T follicular helper cell (primary cell): ENCODE data around the gene PCGF3.
"Not testable (repeated sequence)": the region's sequence is repeated elsewhere in the genome, so short reads cannot be mapped to it uniquely, and the experiment has no call there.

Source experiments
- DNase-seq: peaks from one replicate; pipeline ENCODE4 v3.0.0-alpha.2; 2020; ENCODE audit warnings: low read depth

PCGF3 gene

DNA sequence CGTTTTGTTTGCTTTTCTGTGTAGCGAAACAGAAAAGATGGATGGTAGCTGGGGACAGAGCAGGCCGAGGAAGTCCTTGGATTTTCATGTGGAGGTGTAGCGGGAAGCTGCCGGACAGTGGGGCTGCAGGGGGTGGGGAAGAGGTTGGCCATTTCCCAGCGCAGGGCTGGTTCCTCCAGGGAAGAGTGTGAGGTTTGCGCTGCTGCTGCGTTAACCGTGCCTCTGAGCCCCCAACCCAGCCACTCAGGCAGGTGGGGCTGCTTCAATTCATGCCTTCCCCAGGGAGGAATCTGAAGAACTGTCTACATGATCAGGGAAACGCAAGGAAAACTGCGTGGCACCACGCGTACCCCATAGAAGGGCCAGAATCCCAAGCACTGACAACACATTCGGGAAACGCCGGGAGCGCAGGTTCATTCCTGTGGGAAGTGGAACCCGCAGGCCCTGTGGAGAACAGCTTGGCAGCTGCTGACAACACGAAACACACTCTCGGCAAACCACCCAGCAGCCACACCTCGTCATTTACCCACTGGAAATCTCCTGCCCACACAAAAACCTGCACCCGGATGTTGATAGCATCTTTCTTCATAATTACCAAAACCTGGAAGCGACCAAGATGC is 57.7 kb downstream of the PCGF3 start:
- DNase-seq, result no peak

DNA sequence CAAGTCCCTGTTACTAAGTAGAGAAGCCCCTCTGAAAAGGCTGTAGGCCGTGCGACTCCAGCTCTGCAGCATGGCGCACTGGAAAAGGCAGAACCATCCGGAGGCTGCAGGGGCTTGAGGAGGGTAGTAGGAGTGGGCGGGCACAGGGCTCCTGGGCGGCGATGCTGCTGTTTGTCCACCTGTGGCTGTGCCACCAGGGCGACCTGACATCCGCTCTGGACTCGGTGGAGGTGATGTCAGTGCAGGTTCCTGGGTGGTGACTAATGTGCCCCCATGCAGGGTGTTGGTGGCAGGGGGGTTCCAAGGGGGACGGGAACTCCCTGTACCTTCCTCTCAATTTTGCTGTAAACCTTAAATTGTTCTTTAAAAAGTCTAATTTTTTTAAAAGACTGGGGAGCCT is 58.3 kb downstream of the PCGF3 start:
- no peak for DNase-seq

DNA sequence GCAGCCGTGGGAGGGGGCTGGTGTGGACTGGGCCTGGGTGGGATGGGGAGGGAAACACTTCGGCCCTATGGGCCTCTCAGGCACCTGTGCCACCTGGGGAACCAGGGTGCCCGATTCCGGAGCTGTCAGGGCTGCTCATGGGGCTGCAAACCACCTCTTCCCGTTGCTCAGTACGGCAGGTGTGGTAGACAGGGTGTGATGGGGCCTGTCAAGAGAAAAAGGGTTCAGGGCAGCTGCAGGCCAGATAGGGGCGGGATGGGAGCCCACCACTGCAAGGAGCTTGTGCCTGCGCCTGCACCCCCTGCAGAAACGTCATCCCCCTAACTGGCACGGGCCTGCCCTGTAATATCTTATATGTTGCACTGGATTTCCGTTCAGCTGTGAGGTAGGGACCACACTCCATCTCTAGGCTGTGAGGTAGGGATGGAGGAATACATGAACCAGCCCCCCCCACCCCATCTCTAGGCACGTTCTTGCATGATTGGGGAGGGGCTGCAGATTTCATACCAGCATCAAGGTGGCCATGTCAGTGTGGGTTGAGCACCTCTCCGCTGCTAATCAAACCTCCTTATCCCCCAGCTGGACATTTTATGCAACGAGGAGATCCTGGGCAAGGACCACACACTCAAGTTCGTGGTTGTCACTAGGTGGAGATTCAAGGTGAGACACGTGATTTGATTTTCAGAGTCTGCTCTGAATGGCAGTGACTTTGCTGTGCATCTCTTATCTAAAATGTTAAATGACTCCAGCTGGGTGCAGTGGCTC is 59.0 kb downstream of the PCGF3 start:
- no peak for DNase-seq

DNA sequence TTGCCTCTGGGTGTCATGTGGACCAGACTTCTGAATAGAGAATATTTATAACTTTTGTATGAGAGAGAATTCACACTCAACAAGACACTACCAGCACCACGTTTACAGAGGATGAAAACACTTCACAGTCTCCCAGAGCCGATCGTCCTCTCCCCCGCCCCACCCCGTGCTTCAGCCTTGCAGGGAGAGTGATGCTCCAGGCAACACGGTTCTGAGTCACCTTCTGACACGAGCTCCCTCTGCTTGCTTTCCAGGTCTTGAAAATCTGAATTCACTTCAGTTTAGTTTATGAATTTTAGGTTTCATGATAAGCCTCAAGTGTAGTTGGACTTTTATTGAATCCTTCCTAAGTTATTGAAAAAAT is 60.5 kb downstream of the PCGF3 start:
- DNase-seq, result no peak

DNA sequence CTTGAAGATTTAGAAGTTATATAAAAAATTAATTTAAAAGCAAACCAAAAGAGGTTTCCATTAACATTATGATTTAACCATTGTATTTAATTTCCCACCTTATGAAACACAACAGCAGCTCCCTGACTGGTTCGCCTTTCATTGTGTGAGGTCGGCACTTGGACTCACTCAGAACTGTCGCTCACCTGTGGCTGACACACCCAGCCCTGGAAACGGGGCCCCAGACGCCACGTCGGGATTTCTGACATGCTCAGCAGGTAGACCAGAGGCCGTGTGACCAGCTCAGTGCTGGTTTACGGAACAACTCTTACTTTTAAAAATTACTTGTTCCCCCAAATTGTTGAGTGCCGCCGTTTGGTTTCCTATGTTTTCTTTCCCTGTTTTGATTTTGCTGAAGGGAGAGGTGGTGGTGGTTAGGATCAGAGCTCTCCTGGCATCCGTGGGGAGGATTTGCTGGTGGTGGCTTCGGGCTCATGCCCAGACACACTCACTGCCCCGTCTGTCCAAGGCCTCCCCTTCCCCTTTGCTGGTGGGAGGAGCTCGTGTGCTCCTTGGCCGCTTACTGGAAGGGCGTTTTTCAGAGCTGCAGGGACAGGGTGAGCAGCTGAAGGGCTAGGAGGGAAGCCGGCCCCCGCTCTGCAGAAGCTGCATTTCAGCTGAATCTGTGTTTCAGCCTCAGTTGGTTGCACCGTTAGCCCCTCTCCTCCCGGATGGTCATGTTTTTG is 61.1 kb downstream of the PCGF3 start:
- no peak for DNase-seq

DNA sequence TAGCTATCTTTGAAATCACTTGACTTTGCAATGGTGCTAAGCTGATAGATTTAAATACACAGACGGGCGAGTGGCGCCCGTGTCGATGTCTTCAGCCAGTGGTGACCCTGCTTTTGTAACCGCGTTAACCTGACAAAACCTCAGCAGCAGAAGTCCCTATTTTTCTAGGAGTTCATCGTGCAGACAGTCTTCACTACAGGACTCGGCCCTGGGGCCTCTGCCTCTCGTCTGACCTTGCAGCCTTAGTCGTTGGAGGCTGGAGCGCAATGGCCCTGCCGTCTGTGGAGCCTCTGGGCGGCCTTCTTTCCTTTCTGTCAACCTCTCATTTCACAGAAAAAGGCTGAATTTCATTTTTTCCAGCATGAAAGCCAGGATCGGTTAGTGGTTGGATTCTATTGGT is 62.4 kb downstream of the PCGF3 start:
- no peak for DNase-seq

DNA sequence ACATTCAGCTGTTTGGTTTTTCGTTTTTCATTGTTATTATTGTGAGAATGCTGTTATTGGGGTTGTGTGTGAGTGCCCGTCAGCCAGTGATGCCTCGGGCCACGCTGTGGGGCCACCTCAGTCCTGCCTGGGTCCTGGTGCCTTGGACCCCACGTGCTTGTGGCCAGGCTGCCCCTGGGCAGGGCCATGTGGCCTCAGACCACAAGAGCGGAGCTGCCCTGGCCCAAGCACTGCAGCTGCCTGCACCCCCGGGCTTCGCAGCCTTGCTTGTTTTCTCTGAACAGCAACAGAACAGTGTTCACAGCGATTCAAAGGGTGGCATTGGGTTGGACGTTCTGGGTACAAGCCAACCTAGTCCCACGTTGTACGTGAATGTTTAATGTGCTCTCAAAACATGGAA is 63.4 kb downstream of the PCGF3 start:
- no peak for DNase-seq

DNA sequence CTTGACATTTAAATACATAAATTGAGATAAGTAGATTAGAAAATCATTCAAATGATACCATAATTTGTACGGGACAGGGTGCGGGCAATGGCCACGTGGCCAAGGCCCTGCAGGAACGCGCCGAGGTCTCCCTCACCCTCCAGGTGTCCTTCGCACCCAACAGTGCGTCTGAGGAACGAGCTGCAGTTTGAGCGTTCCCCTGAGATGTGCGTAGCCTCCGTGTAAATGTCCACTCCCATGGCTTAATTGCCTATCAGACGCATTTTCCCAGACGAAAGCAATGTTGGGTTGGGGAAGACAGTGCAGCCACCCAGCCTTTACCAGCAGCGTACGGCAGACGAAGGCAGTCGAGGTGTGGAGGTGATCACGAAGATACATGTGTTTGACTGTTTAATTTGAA is 63.9 kb downstream of the PCGF3 start:
- DNase-seq, result no peak

DNA sequence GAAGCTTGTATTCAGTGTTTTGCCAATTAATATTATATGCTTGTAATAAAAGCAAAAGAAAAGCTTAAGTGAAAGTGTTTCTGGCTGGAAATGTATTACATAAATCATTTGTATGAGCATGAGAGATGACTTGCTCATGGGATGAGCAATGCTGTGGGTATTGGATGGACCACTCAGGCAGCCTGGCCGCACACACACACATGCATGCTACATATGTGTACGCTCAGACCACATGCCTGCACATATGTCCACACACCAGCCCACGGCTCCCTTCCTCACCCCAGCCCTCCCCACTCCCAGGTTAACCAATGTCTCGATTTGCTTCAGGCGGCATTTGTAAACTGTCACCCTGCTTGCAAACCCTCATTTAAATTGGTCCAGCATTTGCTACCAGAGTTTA is 64.4 kb downstream of the PCGF3 start:
- DNase-seq, result no peak

DNA sequence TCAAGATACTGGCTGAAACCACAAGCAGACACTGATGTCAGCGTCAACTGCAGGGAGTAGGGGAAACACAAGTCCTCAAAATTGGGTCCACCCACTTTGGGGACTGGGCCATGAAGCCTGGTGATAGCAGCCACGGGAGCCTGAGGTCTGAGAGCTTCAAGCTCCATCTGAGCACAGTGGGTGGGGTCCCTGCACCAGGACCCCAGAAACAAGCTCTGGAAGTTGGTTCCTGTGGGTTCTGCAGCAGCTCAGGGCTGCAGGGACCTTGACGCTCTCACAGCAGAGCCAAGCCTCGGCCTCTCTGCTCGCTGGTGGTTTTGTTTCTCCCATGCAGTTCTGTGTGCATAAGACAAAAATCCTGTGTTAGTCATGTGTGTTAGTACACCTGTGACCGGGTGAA is 65.8 kb downstream of the PCGF3 start:
- no peak for DNase-seq

DNA sequence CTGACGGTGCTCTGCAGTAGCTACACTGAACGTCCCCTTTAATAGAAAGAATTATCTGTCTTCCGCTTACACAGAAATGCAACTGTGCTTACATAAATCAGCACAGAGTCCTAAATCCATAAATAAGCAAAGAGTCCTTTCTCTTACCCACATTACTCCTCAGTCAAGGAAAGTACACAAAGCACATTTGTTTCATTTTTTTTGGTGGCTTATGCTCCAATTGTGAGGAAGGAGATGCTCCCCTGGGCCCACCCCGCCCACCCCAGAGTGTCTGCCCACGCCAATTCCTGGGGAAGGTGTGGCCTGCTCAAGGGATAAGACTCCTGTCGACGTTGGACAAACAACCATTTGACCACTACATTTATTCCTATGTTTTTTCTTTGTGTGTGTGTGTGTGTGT is 66.5 kb downstream of the PCGF3 start:
- no peak for DNase-seq

DNA sequence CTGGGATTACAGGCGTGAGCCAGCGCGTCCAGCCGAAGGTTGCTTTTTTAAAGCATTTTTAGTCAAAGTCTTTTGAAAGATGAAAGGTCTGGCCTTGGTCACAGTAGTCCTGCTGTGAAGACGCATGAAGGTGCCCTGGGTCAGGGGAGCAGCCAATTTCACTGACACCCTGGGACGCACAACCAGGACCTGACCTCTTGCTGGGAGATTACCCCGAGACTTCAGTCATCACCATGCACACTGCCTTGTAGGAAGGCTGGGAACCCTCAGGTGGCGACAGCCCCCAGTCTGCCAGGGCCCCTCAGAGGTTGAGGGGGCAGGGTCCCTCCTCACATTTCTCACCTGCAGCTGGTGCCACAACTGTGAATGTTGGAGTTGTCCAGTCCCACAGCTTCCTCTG is 67.1 kb downstream of the PCGF3 start:
- no peak for DNase-seq

DNA sequence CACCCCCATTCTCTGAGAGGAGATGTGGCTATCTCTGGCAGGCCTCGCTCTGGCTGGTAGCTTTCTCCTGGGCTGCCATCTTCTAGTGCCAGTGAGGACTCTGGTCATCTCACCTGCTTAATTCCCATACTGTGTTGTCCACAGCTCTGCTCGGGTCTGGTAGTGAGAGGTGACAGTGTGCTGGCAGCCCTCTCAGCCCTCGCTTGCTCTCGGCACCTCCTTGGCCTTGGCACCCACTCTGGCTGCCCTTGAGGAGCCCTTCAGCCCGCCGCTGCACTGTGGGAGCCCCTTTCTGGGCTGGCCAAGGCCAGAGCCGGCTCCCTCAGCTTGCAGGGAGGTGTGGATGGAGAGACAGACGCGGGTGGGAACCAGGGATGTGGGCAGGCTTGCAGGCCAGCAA is 67.6 kb downstream of the PCGF3 start:
- DNase-seq, result no peak

DNA sequence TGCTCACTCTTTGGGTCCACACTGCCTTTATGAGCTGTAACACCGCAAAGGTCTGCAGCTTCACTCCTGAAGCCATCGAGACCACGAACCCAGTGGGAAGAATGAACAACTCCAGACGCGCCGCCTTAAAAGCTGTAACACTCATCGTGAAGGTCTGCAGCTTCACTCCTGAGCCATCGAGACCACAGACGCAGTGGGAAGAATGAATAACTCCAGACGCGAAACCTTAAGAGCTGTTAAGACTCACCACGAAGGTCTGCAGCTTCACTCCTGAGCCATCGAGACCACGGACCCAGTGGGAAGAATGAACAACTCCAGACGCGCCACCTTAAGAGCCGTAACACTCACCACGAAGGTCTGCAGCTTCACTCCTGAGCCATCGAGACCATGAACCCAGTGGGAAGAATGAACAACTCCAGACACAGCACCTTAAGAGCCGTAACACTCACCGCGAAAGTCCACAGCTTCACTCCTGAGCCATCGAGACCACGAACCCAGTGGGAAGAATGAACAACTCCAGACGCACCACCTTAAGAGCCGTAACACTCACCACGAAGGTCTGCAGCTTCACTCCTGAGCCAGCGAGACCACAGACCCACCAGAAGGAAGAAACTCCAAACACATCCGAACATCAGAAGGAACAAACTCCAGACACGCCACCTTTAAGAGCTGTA is 68.9 kb downstream of the PCGF3 start:
- DNase-seq, result not testable (repeated sequence)

DNA sequence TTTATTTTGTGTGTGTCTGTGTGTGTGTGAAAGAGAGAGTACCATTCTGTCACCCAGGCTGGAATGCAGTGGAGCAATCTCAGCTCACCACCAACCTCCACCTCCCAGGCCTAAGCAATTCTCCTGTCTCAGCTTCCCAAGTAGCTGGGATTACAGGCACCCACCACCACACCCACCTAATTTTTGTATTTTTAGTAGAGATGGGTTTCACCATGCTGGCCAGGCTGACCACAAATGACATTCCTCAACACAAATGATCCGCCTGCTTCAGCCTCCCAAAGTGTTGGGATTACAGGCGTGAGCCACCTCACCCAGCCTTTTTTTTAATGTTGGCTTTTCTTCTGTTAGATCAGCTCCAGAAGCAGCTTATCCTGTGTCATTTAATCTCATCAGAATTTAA is 69.9 kb downstream of the PCGF3 start:
- not testable (repeated sequence) for DNase-seq

DNA sequence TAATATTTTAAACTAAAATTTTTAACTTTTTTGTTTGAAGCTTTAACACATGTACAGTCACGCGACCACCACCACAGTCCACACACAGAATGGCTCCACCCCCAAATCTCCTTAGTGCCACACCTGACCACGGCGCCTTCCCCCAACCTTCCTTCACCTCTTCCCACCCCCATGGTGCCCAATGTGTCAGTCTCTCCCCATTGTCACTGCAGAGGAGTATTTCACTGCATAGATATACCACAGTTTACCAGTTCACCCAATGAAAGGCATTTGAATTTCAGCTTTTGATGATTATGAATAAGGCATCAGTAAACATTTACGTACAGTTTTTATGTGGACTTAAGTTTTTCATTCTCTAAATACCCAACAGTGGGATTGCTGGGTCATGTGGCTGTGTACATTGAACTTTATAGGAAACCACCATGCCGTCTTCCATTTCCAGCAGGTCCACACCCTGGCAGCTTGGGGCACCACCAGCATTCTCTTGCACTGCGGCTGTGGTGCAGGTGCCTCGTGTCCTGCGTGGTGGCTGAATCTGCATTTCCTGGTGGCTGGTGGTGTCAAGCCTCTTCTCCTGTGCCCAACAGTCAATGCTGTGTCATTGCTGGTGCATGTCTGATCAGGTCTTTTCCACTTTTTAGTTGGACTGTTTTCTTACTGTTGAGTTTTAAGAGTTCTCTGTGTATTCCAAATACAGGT is 71.3 kb downstream of the PCGF3 start:
- DNase-seq, result no peak

DNA sequence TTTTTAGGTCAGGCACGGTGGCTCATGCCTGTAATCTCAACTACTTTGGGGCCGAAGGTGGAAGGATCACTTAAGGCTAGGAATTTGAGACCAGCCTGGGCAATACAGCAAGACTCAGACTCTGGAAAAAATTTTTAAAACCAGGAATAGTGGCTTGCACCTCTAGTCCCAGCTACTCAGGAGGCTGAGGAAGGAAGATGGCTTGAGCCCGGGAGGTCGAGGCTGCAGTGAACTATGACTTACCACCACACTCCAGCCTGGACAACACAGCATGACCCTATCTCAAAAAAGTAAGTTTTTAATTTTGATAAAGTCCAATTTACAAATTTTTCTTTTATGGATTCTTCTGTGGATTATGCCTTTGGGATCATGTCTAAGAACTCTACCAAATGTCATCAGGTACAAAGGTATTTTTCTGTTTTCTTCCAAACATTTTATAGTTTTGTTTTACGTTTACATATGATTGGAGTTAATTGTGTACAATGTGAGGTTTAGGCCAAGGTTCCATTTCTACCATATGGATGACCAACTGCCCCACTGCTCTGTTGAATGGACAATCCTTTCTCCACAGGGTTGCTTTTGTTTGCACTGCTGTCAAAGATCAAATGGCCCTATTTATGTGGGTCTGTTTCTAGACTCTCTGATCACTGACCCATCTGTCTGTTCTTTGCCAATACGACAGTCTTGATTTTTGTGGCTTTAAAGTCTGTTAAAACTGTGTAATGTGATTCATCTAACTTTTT is 72.1 kb downstream of the PCGF3 start:
- no peak for DNase-seq

DNA sequence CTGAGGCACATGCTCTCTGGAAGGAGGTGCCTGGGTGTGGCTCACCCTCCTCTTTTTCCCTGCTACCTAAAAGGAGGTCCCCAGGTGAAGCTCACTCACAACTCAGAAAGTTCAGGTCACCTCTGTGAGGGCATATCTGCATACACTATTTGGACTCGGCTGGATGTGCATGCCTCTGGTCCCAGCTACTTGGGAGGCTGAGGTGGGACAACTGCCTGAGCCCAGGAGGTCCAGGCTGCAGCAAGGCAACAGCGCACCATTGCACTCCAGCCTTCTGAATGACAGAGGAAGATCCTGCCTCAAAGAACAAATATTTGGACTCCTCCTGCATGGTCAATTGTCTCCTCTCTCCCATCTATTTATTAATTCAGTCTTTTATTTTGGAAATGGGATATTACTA is 73.9 kb downstream of the PCGF3 start:
- DNase-seq, result no peak

DNA sequence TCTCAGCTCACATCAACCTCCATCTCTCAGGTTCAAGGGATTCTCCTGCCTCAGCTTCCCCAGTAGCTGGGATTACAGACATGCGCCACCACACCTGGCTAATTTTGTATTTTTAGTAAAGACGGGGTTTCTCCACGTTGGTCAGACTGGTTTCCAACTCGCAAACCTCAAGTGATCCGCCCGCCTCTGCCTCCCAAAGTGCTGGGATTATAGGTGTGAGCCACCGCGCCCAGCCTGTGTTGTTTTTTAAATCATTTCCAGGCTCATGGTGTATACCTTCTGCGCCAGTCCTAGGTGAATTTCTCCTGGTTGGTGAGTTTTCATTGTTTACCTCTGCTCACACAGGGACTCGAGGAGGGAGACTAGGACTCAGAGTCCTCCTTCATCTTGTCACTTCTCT is 74.6 kb downstream of the PCGF3 start:
- not testable (repeated sequence) for DNase-seq

DNA sequence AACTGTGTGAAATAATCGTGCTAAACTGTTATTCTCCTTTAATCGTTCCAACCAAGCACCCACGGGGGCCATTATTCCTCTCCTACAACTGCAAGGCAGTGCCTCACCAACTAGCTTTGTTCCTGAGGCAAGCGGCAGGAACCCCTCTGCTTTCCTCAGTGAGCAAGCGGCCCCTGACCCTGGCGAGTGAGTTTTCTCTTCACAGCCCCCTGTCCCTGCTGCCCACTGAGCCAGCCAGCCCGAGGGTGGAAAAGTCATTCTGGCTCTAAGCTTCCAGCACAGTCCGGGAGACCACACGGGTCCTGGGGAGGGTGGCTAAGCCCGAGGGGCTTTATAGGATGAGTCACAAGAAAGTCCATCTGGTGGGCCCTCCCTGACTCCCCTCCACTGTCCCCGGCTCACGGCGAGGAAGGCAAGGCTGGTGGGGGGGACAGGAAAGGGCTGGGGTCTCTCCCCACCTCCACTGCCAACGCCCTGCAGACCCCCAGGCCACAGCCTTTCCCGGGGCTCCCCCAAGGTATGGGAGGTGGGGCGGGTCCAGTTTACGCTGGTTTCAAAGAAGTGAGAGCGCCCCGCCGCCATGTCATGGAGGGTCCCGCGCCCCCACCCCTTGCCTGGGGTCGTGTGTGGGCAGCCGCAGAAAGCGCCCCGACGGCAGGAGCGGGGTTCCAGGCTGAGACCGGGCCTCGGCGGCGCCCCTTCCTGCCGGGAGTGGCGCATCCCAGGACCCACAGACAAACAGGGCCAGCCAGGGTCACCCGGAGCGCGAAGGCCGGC is 75.3 kb downstream of the PCGF3 start:
- DNase-seq, result no peak
